GM10847 (cell line): ENCODE data around the gene APIP.

Experiments used
- POLR2A ChIP-seq: IDR thresholded peaks from 2 replicates; pipeline ENCODE4 v1.6.1; 2011; ENCODE audit not compliant: insufficient read length; ENCODE audit errors: extremely low read depth

The APIP gene

DNA sequence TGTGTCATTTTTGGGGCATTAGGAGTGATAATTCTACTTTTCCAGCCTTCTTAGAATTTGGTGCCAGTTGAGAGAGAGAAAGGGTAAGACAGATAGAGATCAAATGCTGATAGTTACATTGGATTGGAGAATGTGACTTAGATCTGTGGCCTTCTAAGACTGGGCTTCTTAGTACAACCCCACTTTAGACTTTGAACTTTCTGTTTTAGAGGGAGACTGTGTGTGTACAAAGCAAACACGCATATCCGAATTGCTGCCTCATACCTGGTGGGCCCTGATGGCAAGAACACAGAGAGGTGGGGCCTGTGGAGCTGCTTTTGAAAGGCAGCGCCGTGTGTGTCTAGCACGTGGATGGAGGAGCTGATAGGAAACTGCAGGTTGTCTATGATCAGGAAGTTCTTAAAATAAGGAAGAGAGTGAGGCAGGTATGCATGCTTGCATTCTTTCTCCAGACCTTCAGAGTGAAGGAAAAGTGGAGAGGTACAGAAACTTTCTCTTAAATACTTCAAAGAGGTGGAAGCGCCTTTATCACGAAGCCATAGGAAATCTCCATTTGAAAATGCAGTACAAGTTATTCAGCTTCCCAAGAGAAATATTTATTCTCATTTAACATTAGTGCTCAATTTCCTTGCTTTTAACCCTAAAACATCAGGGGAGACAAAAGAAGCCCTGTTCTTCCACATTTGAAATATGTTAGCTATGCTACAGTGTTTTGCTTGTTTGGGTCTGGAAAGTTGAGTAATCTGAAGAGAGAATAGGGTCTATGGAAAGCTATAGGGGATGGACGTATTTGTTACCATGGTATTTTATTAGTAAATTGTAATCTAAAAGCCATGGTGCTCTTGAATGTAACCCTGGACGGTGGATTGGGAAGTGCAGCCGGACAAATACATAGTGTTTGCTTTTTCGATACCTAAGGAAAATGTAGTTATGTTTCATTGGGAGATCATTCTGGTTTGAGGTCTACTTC, 13.9 kb upstream of the APIP start:
- TF ChIP-seq POLR2A, result no peak

DNA sequence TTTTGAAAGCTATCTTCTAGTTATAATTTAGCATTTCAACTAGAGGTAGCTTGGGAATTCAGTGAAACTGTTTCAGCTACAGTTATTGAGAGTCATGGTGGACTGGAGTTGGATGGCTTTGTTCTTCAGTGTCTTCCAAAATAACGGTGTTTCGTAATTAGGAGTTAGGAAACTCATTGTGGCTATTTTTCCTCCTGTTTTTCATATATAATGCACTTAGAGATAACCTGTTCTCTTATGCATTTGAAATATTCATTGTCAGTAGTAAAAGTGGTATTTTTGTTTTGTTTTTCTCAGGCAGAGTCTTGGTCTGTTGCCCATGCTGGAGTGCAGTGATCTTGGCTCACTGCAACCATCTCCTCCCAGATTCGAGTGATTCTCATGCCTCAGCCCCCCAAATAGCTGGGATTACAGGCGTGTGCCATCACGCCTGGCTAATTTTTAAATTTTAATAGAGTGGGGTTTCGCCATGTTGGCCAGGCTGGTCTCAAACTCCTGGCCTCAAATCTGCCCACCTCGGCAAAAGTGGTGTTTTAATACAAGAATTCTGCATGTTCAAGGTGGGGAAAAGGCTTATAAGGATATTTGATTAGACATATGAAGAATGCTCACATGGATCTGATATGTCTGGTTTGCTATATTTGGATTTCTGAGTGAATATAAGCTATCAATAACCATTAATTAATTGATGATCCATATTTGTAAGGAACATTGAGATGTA, 12.9 kb upstream of the APIP start:
- TF ChIP-seq POLR2A, result no peak

DNA sequence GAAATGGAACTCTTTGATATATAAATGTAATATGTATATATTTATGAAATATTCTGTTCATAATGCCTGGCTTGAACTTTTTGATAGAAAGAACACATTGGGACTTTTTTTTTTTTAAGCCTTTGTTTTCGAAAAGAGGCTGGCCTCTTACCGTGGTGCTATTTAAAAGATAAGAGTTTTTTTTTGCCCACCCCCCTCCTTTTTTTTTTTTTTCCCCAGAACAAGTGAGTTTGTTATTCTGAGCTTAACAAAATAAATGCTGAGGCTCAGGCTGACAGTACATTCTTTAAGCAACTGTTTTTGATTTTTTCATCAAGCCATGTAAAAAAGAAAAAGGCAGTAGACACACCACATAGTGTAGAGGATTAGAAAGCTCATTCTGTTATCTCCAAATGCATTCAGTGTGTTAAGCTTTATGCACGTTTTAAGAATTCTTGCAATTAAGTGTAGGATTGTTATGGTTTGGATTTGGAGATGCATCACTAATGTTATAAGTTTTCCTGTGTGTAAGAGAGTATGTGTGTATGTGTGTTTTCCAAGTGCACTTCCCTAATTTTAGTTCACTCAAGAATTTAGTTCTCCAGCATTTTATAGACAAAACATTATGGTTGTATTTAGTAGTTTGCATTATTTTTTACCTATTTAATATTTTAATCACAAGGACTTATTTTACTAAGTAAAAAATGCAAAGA, 12.2 kb upstream of the APIP start:
- TF ChIP-seq POLR2A, result no peak

DNA sequence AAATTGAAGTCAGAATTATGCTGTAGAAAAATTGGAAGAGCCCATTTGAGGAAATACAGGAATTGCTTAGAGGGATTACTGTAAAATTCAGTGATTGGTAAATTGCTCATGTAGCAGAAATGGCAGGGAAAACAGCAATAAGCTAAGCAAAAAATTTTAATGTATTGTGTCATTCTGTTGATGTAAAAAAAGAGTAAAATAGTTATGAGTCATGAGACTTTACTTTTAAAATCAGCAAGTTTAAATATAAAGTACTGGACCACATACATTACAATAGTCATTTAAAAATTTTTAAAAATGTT, 10.6 kb upstream of the APIP start:
- TF ChIP-seq POLR2A, result no peak

DNA sequence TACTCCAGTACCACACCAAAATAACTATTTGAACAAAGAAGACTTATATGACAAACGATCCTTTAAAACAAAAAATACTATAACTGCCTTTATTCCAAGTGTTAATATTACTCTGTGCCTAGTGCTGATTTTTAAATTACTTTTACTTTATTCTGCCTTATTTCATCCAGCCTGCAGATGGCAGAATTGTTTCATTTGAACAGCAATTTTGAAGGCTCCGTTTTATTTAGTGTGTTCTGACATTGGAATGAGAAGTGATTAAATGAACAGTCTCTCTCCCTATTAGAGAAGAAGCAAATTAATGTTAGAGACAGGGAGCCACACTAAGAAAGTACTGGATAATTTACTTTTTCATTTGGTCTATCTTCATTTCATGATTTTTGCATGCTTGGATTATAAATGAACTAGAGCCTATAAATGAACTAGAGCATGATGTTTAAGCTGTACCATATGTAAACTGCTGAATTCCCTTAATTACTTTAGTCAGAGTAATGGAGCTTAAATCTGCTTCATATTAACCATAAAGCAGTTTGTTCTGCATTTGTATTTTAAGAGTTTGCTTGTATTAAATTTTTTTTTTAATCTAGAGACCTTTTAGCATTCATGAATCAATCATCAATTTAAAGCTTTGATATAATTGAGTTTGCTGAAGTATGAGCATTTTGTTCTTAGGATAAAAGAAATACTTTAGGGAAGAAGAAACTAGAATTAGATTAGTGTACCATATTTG, 10.1 kb upstream of the APIP start:
- TF ChIP-seq POLR2A, result no peak

DNA sequence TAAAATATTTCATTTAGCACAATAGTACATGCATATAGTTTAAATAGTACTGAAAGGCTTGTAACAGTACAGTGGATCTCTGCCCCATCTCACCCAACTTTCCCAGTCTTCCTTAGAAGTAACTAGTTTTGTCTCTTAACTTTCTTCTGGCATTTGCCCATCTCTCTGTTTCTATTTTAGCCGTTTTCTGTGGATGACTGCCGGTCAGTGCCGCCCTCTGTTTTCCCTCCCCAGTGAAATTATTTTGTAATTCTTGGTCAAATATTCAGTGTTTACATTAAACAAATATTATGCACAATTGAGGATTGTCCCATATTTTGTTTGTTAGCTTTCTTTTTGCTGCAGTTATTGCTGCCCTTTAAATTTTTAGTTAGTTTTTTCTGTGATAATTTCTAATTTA, 8.5 kb upstream of the APIP start:
- TF ChIP-seq POLR2A, result no peak

DNA sequence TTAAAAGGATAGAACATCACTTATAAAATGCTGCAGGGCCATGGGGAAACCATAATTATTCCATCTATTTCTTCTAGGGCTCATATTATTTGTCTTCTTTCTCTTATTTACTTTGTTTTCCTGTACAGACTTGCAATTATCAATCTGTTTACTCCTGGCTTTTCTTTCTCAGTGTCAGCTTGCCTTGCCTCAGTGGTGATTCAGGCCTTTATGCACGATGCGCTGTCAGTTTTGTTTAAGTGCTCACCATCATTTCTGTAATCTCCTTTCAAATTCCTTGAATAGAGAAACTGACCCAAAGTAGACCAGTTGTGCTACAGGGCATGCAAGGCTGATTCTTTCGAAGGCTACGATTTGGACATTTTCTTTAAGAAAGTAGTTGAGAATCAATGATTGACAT, 5.0 kb upstream of the APIP start:
- TF ChIP-seq POLR2A, result no peak

DNA sequence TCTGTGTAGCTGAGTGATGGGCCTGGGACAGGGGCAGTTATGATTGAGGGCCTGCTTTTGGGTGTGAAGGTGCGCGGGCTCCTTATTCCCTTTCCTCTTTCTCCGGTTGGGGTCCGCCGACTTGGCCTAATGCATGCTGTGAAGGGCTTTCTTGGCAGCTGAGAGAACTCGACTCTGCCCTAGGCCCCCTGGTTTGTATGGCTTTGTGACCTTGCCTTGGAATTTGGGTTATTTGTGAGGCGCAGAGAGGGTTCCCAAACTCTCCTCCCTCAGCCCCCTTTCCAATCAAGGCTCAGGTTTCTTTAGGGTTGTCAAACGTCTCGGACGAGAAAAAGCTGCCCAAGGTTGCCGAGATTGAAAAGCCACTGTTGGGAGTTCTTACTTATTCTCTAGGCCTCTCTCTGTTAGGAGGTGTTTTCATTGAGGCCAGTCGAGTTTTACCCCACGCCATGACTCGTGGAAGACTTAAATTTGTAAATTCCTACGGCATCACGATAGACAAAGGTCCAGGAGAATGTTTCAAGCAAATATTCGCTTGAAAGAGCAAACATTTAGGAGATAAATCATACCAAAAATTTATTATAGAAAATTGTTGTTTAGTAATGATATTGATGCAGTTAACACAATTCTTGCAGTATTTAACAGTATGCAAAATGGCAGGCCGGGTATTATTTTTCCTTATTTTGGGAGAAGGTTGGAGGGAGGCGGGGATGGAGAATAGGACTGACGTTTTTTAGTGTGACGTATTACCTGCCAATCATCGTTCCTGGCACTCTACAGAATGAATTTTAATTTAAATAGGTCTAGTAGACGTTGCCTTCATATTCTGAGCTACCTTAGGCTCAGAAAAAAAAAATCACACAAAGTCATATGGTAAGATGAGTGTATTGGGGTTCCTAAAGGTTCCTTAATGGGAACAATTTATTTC, 928 bp upstream of the APIP start:
- TF ChIP-seq POLR2A, result no peak

DNA sequence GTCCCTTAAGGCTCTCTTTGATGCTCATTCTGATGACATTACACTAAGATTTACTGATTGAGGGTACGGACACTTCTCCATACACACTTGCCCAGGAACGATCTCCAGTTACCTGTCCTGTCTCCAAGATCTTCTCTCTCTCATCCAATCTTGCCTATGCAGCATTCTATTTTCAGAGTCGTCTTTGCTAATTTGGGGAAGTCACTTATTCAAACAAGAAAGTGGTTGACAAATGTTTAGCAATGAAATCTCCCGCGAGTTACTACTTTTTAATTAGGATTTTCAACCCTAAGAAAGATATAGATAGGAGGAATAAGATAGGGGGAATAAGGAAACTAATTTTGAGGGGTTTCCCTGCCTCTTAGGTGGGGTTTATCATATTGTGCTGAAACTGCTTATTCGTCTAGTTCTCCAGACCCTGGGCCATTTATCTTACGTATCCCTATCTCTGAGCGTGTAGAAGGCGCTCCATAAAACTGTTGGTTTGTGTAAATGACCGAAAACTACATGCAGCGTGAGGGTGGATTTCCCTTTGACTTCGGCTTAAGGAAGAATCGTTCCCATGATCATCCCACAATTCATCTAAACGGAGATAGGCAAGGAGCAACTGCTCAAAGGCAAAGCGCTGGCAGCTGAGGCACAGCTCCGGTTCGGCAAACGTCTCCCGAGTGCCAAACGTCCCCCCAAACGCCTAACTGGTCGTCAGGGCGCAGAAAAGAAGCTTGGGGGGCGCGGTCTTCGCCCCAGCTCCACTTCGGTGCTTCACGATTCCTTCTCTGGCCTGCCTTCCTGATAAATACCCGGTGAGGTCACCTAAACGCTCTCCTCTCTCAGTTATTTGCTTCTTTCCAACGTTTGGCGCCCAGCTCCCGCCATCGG, 804 bp downstream of the APIP start:
- no peak for TF ChIP-seq POLR2A

DNA sequence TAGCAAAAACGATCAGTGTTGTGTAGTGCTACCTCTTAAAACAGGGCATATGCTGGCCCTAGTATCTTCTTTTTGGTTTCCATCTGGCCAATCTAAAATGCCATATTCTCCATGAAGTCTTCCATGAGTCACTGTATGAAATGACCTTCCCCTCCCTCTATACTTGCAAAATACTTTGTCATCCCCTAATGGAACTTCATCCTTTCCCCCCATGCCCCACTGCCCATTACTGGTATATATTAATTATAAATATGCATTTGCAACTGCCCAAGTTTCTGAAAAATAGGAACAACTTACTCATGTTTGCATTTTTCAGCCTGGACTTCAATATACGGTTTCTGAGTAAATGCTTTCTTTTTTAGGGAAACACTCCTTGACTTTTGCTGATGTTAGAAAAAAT, 4.5 kb downstream of the APIP start:
- TF ChIP-seq POLR2A, result no peak

DNA sequence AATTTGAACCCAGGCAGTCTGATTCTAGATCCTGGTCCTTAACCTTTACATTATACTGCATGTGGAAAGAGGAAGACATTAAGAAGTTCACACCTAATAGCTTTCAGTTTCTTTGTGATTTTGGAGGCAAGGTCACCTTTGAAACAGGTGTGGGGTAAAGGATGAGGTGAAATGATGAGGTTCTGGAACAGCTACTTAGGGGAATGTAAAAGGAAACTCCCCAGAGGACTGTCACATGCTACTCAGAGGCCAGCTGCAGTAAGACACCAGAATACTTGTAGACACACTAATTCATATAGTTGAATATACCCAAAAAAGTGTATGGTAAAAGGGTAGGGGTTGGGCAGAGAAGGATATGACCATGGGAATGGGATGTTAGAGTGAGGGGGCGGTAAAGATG, 5.4 kb downstream of the APIP start:
- no peak for TF ChIP-seq POLR2A

DNA sequence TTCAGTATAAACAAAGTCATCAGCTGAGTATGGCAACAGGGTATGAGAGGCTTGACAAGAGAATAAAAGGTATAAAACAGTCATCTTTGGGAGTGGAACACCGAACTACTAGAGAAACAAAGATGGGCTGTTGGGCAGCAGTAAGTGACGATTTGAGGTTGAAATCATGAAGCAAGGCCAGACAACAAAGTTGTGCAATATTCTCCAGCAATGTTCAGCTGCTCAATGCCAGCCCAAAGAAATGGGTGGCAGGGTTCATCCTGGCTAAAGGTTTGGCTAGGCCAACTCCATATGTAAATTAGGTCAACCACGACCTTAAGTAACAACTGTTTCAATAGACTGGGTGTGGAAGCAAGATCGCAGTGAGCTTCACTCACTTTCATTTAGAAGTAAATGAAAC, 6.2 kb downstream of the APIP start:
- no peak for TF ChIP-seq POLR2A

DNA sequence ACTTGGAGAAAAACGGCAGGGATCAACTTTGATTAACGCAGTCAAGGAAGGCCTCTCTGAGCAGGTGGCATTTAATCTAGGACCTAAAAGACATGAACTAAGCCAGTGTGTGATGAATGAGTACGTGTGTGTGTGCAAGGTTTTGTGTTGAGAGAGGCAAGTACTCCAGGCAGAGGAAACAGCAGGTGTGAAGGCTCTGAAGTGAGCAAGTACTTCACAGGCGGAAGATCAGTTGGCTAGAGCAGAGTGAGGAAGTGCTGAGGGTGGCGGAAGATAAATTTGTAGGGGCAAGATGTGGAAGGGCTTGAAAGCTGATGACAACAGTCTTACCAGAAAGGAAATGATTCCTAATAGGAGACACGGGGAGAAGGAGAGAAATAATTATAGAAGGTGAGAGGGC, 6.8 kb downstream of the APIP start:
- TF ChIP-seq POLR2A, result no peak

DNA sequence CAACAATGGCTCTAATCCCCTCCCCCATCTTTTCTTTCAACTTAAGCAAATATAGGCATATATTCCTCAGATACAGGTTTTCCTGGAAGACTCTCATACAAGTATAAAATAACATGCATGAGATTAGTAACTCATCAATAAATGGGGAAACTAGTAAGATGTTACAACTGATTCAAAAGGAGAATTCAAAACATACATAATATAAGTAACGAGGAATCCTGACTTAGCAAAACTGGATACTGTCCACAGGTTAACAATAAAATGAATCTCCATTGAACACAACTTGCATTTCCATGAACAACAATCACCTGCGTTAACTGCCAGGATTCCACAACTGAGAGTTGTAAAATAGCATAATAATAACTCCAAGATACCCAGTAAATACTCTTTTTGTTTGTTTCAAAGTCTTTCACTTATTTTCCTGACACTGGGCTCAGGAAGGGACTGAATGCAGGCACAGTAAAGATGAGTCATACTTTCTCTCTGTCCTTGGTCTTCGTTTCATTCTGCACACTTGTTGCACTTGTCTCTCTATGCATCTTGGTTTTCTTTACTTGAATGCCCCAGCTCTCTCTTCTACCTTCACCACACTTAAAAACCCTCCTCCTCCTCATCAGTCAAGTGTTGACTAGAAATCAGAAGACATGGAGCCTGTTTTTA, 8.1 kb downstream of the APIP start:
- TF ChIP-seq POLR2A, result no peak
